Stomach (tissue), 9 donors: ENCODE measurements around the gene PDLIM5. TPM values are rescaled to one million over a fixed set of nuclear protein-coding genes. Genes with fewer than 3 reads are reported as not detected.

Experiments
- DNase-seq, 2 donors: peaks; one replicate each; pipeline versions ENCODE4 v3.0.0 to v3.0.0-alpha.2; 2013 to 2019
- H3K27ac ChIP-seq, 5 donors: fragments of 200-600 bp in 4 of 5; sonication (generic) in 4 of 5; one replicate each; pipeline ENCODE4 v1.5.1; 2013 to 2019; ENCODE audit warnings: mild to moderate bottlenecking in 1 of 5, moderate library complexity in 1 of 5
- H3K27me3 ChIP-seq, 3 donors: fragments of 200-600 bp; sonication (generic); one replicate each; pipeline ENCODE4 v1.5.1; 2017 to 2019; ENCODE audit warnings: mixed run types in 1 of 3
- H3K36me3 ChIP-seq, 4 donors: fragments of 200-600 bp; sonication (generic); 1 replicate in 3 of 4; 2 replicates in 1 of 4; pipeline ENCODE4 v1.5.1; 2016 to 2019
- H3K4me1 ChIP-seq, 4 donors: fragments of 200-600 bp; sonication (generic); one replicate each; pipeline ENCODE4 v1.5.1; 2016 to 2019
- H3K4me3 ChIP-seq, 4 donors: fragments of 200-600 bp; sonication (generic) in 3 of 4; one replicate each; pipeline ENCODE4 v1.5.1; 2016 to 2019; ENCODE audit warnings: mild to moderate bottlenecking in 1 of 4
- H3K9me3 ChIP-seq, 4 donors: fragments of 200-600 bp; sonication (generic); one replicate each; pipeline ENCODE4 v1.5.1; 2016 to 2019
- CTCF ChIP-seq, 7 experiments: fragments of 450-650 bp in 4 of 7; fragments of 200-600 bp in 3 of 7; sonication (generic) in 3 of 7; IDR thresholded peaks; one replicate each; pipeline ENCODE4 v1.5.1; 2016 to 2019; ENCODE audit warnings: antibody characterized with exemption in 7 of 7, control low read depth in 2 of 7, mild to moderate bottlenecking in 1 of 7
- EP300 ChIP-seq: sonication (generic); formaldehyde crosslinking; IDR thresholded peaks from one replicate; pipeline ENCODE4 v1.6.1; 2017; ENCODE audit warnings: antibody characterized with exemption
- POLR2A ChIP-seq, 4 donors: fragments of 450-650 bp; IDR thresholded peaks; one replicate each; pipeline ENCODE4 v1.6.1; 2016; ENCODE audit warnings: antibody characterized with exemption in 4 of 4, control low read depth in 2 of 4, mild to moderate bottlenecking in 1 of 4, moderate library complexity in 1 of 4
- POLR2AphosphoS5 ChIP-seq, 3 donors: sonication (generic); formaldehyde crosslinking; IDR thresholded peaks; one replicate each; pipeline ENCODE4 v1.6.1; 2016; ENCODE audit warnings: antibody characterized with exemption in 3 of 3
- WGBS, 5 donors: extraction: QIAGEN DNeasy Blood & Tissue Kit in 3 of 5; methylation state at CpG; one replicate each; pipeline versions ENCODE4 v1.1.5 to v1.1.7; 2013 to 2018; 5-methylcytosine and 5-hydroxymethylcytosine counted together
- intact Hi-C: fragments of 100-400 bp; cut with DNase I; formaldehyde crosslinking; loops from one replicate; pipeline ENCODE4 v1.15.1; 2023; ENCODE audit warnings: low total_unique reads
- polyA plus RNA-seq, 3 donors: library from polyadenylated mRNA; stranded (reverse); fragments of 200-250 nt; gene quantifications; one replicate each; pipeline ENCODE4 v1.2.3, GENCODE V29; 2013
- total RNA-seq, 5 donors: library from RNA; depleted of rRNA; stranded (reverse); fragments of >200 nt; gene quantifications; one replicate each; pipeline versions ENCODE4 v1.1.0 to v1.2.3, GENCODE V29; 2014 to 2016
- donor health status: healthy with polysubstance abuse.
- donor health status: Bipolar disorder and iron deficiency.
- donor health status: healthy.

PDLIM5 gene
- total and polyA plus RNA-seq, 8 donors, result 23.7 to 311 (median 40.3) TPM

- peaks cover 22 to 58% (median 49%) of the 10 kb centered on the region in 4 donors for H3K4me1 ChIP-seq
- H3K36me3 ChIP-seq, result no peaks in the 10 kb centered on the region
- WGBS, 5 donors, result 82 to 89% (median 86%) methylated on average over 3 of the region's 3 CpGs
- H3K27me3 ChIP-seq, result no peaks in the 10 kb centered on the region
- DNase-seq, result no peak
- intact Hi-C loops, result no loop called here
- no peaks in the 10 kb centered on the region for H3K9me3 ChIP-seq
- H3K27ac ChIP-seq, result no peak overlapping the region
- H3K4me3 ChIP-seq, result no peak overlapping the region
- no peak for TF ChIP-seq POLR2AphosphoS5 (IDR thresholded peaks at IDR 0.05)
- TF ChIP-seq EP300, result no peak
- no peak for TF ChIP-seq POLR2A (IDR thresholded peaks at IDR 0.05)
- no peak for TF ChIP-seq CTCF (IDR thresholded peaks at IDR 0.05)
These were observed 86.3 kb downstream of the PDLIM5 start for GRCh38 chr4:94537921-94538628.

DNA sequence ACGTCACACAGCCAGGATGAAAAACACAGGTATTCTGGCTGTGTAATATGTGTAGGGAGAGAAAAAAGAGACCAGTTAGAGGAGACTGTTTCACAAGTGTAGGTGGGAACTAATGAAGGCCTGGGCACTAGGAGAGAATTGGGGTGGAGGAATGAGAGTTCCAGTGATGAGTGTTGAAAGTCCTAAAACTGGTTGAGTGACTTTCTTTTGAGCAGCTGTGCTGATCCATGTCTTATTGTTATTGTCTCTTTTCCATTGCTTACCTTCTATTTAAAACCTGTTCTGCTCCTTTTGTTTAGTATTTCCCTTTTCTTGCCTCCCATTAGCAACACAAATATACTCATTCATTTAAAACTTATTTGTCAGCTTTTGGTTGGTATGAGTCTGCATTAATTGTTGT is 88.7 kb downstream of the PDLIM5 start:
- Histone ChIP-seq H3K4me3 (no peak overlapping the region), H3K27ac (no peak overlapping the region), H3K9me3 (no peaks in the 10 kb centered on the region), H3K4me1 (peaks cover 11 to 47% (median 36%) of the 10 kb centered on the region in 4 donors), H3K27me3 (no peaks in the 10 kb centered on the region), H3K36me3 (no peaks in the 10 kb centered on the region)
- DNase-seq, result no peak
- 67 to 93% (median 84%) methylated on average over 1 of the region's 1 CpG for WGBS, 5 donors
- intact Hi-C loops, result no loop called here
- TF ChIP-seq EP300, result no peak
- TF ChIP-seq CTCF (IDR thresholded peaks at IDR 0.05), result no peak
- TF ChIP-seq POLR2AphosphoS5 (IDR thresholded peaks at IDR 0.05), result no peak
- TF ChIP-seq POLR2A (IDR thresholded peaks at IDR 0.05), result no peak

- WGBS, 5 donors, result 73 to 90% (median 84%) methylated on average over 2 of the region's 2 CpGs
- Histone ChIP-seq H3K27me3 (no peaks in the 10 kb centered on the region), H3K27ac (no peak overlapping the region), H3K4me1 (peaks cover 5 to 42% (median 26%) of the 10 kb centered on the region in 4 donors), H3K36me3 (no peaks in the 10 kb centered on the region), H3K9me3 (no peaks in the 10 kb centered on the region), H3K4me3 (no peak overlapping the region)
- no peak for DNase-seq
- TF ChIP-seq EP300, result no peak
- TF ChIP-seq POLR2A (IDR thresholded peaks at IDR 0.05), result no peak
- TF ChIP-seq CTCF (IDR thresholded peaks at IDR 0.05), result no peak
- TF ChIP-seq POLR2AphosphoS5 (IDR thresholded peaks at IDR 0.05), result no peak
- intact Hi-C loops, result no loop called here
These were observed 93.1 kb downstream of the PDLIM5 start for GRCh38 chr4:94544811-94545210.

GRCh38 chr4:94545296-94545695 is 93.6 kb downstream of the PDLIM5 start:
- H3K4me1 ChIP-seq, result peaks cover 5 to 42% (median 25%) of the 10 kb centered on the region in 4 donors
- WGBS, 5 donors, result 63 to 70% (median 67%) methylated on average over 2 of the region's 2 CpGs
- intact Hi-C loops, result no loop called here
- TF ChIP-seq POLR2AphosphoS5 (IDR thresholded peaks at IDR 0.05) (no peak), CTCF (IDR thresholded peaks at IDR 0.05) (no peak), EP300 (no peak), POLR2A (IDR thresholded peaks at IDR 0.05) (no peak)
- no peaks in the 10 kb centered on the region for H3K9me3 ChIP-seq
- DNase-seq, result no peak
- H3K36me3 ChIP-seq, result no peaks in the 10 kb centered on the region
- no peak overlapping the region for H3K4me3 ChIP-seq
- no peaks in the 10 kb centered on the region for H3K27me3 ChIP-seq
- no peak overlapping the region for H3K27ac ChIP-seq
